OCI-M2 (cell line): Measurements from ENCODE around the gene ANO9.
"Not testable (repeated sequence)": the region's sequence is repeated elsewhere in the genome, so short reads cannot be mapped to it uniquely, and the experiment has no call there.

Experiments
- DNase-seq: peaks from one replicate; lab custom pipeline; 2025; ENCODE audit not compliant: unreplicated experiment; lab: John Stamatoyannopoulos, UW

Gene ANO9

GRCh38 chr11:437228-437870 is 4.5 kb downstream of the ANO9 start:
- no peak for DNase-seq

- DNase-seq: not testable (repeated sequence)
Observed at GRCh38 chr11:434999-435740, 6.6 kb downstream of the ANO9 start.

- DNase-seq: no peak
Observed at GRCh38 chr11:434496-434895, 7.3 kb downstream of the ANO9 start.

GRCh38 chr11:433641-434040 is 8.2 kb downstream of the ANO9 start:
- DNase-seq: no peak

- DNase-seq: no peak
Observed at GRCh38 chr11:433111-433510, 8.7 kb downstream of the ANO9 start.

- no peak for DNase-seq
Observed at GRCh38 chr11:432501-433100, 9.2 kb downstream of the ANO9 start.

- DNase-seq: no peak
Observed at GRCh38 chr11:431921-432320, 9.9 kb downstream of the ANO9 start.

GRCh38 chr11:429931-430456 is 11.8 kb downstream of the ANO9 start:
- no peak for DNase-seq

- DNase-seq: no peak
Observed at GRCh38 chr11:429391-429790, 12.4 kb downstream of the ANO9 start.

GRCh38 chr11:428295-428694 is 13.5 kb downstream of the ANO9 start:
- DNase-seq: no peak

GRCh38 chr11:426851-427250 is 15.0 kb downstream of the ANO9 start:
- DNase-seq: no peak

- no peak for DNase-seq
Observed at GRCh38 chr11:425301-425700, 16.5 kb downstream of the ANO9 start.

- DNase-seq: not testable (repeated sequence)
Observed at GRCh38 chr11:424766-425165, 17.0 kb downstream of the ANO9 start.

GRCh38 chr11:424232-424631 is 17.6 kb downstream of the ANO9 start:
- DNase-seq: no peak

GRCh38 chr11:422249-422656 is 19.6 kb downstream of the ANO9 start:
- DNase-seq: no peak

- no peak for DNase-seq
Observed at GRCh38 chr11:420911-421321, 20.9 kb downstream of the ANO9 start.

- no peak for DNase-seq
Observed at GRCh38 chr11:420054-420910, 21.5 kb downstream of the ANO9 start.

GRCh38 chr11:419248-420005 is 22.4 kb downstream of the ANO9 start:
- DNase-seq: no peak

GRCh38 chr11:418343-419247 is 23.2 kb downstream of the ANO9 start:
- DNase-seq: no peak
